Measurements from ENCODE around the gene KCNAB3. TPM values are rescaled to one million over a fixed set of nuclear protein-coding genes. Genes with fewer than 3 reads are reported as not detected.

KCNAB3 gene
- total RNA-seq, 2 experiments from 2014 or later = 5.9 to 6.7 TPM

DNA sequence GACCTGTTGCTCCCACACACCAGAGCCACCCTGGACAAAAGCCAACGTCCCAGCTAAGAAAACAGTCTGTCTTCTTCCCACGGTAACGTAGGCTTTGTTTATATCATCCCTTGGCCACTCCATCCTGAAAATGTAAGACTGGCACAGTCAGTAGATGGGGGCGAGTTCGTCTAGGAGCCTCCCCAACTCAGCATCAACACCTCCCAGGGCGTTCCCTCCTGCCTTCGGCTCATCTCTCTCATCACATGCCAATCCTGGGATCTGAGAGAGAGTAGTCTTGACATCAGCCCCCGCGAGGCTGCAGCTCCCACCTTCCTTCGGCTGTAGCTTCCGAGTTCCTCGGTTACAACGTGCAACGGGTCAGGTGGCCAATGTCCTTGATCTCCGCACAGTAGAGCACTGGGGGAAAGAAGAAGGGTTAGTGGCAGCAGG is 14.5 kb downstream of the KCNAB3 start:
- POLR2A ChIA-PET = interaction anchor here (1.2 to 2.5 kb wide), 5 partner anchors 14 to 159 kb away, joined by 3 to 15 read pairs (median 4); partner anchors contain the start of genes CNTROB, KCNAB3 and TRAPPC1

DNA sequence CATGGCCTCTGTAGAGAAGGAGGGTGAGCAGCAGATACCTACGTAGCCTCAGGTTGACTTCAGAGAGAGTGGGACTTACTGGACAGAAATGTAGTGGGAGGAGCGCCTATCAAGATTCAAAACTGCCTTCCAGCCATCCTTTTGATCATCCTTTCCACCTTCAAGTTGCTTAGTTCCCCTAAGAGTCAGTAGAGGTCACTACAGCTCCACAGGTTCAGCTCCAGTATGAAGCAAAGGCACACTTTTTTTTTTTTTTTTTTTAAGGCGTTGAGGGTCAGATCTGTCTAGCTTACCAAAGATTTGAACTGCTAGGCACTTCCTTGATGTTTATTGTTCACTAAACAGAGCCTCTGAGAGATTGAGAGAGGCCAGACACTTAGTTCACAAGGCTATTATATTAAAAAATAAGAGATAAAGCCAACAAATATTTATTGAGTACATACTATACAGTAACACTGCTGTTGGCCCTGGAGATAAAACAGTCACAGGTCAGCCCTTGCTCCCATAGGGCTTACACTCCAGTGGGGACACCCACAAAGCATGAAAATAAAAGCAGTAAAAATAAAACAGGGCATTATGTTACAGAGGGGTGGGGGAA is 16.6 kb downstream of the KCNAB3 start:
- CTCF ChIA-PET = interaction anchor here (0.6 to 2.8 kb wide), 23 partner anchors 13 to 169 kb away, joined by 3 to 39 read pairs (median 3); partner anchors contain the start of genes CYB5D1 and NAA38
- POLR2A ChIA-PET = interaction anchor here (0.6 to 0.9 kb wide), 3 partner anchors 16 to 77 kb away, joined by 3 to 4 read pairs (median 3); no protein-coding TSS in a partner anchor

More for the DNA sequence above, 14.5 kb downstream of the KCNAB3 start:
- CTCF ChIA-PET = interaction anchor here (0.5 to 3.5 kb wide), 12 partner anchors 11 to 224 kb away, joined by 3 to 34 read pairs (median 3); partner anchors contain the start of genes CNTROB and TRAPPC1

DNA sequence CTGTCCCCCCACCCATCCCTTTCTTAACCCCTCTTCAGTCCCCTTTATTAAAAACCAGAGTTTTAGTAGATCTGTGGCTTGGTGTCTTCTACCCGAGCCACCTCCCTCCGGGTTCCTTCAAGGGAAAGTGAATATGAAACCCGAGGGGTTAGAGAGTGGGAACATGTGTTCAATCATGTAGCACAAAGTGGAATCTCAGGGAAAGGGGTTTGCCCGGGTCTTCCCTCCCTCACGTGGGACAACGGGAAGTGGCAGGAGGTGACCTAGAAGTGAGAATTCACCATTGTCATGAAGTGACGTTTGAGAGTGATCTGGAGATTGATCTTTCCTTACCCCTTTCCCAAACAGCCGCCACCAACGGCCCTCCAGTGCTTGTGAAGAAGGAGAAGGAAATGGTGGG is 18.5 kb downstream of the KCNAB3 start:
- POLR2A ChIA-PET = interaction anchor here (0.6 kb wide), 1 partner anchor 208 kb away, joined by 4 read pairs; no protein-coding TSS in a partner anchor
- CTCF ChIA-PET = interaction anchor here (1.0 to 1.3 kb wide), 2 partner anchors 77 to 79 kb away, joined by 3 to 4 read pairs; no protein-coding TSS in a partner anchor

DNA sequence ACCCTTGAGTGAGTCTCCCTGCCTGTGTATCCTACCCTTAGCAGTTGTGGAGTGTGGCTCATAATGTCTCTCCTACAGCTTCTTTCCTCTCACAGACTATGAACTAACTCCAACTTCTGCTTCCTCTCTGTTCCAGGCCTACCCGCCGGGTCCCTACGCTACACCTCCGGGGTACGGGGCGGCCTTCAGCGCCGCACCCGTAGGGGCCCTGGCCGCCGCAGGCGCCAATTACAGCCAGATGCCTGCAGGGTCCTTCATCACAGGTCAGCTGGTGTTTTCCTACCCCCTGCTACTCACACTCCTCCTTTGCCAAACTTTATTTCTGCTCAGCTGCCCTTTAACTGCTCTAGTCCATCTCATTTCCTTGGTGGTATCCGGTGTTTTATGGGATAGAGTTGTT is 18.9 kb downstream of the KCNAB3 start:
- CTCF ChIA-PET = interaction anchor here (1.0 to 1.3 kb wide), 2 partner anchors 78 to 79 kb away, joined by 3 to 4 read pairs; no protein-coding TSS in a partner anchor
- POLR2A ChIA-PET = no interaction called here

DNA sequence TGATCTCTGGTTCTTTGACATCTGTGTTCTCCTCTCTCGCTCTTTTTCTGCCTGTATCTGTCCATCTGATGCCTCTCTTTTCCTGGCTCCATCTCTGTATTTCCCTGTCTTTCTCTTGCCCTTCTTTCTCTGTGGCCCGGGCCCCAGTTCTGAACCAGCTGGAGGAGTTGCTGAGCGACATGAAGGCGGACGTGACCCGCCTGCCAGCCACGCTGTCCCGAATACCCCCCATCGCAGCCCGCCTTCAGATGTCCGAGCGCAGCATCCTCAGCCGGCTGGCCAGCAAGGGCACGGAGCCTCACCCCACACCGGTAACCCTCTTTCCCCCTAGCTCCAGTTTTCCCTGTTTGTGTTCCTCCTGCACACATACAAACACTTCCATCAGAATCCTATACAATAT is 19.4 kb downstream of the KCNAB3 start:
- CTCF ChIA-PET = interaction anchor here (1.0 to 1.3 kb wide), 2 partner anchors 78 to 80 kb away, joined by 3 to 4 read pairs; no protein-coding TSS in a partner anchor
- POLR2A ChIA-PET = no interaction called here

DNA sequence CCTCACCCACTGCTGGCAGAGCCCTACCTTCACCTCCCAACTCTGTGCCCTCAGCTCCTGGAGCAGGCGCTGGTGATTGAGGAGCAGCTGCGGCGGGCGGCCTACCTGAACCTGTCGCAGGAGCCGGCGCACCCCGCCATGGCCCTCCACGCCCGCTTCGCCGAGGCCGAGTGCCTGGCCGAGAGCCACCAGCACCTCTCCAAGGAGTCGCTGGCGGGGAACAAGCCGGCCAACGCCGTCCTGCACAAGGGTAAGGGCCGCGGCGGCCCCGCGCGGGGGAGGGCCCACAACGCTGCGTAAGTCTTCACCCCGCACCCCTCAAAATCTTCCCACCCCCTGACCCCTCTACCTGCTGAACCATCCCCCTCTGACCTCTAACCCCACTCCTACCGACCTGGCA is 20.6 kb downstream of the KCNAB3 start:
- ChIA-PET POLR2A (no interaction called here), CTCF (no interaction called here)

DNA sequence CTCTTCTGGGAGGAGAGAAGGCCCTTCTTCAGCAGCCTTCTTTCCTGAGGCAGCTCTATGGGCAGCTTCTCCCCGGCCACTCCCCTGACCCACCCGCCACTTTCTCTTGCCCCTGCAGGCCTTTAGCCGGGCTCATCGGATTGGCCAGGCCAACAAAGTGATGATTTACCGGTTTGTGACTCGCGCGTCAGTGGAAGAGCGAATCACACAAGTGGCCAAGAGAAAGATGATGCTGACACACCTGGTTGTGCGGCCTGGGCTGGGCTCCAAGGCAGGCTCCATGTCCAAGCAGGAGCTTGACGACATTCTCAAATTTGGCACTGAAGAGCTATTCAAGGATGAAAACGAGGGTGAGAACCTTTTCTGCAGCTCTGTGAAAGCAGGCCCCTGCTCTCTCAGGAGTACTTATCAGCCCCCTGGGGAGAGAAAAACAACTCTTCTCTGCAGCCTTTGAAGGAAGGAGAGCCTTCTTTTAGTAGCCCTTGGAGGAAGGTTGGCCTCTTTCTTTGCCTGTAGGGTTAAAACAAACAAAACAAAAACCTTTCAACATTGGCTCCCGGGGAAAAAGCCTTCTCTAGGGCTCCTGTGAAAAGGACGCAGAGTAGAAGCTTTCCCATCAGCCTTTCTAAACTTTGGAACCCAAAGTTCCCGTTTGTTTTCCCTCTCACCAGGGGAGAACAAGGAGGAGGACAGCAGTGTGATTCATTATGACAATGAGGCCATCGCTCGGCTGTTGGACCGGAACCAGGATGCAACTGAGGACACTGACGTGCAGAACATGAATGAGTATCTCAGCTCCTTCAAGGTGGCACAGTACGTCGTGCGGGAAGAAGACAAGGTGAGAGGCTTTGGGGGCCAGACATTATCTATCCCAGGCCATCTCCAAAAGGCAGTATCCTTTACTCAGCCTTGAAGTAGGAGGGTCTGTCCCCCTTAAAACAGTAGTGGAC is 26.2 kb downstream of the KCNAB3 start:
- ChIA-PET CTCF (no interaction called here), POLR2A (no interaction called here)

DNA sequence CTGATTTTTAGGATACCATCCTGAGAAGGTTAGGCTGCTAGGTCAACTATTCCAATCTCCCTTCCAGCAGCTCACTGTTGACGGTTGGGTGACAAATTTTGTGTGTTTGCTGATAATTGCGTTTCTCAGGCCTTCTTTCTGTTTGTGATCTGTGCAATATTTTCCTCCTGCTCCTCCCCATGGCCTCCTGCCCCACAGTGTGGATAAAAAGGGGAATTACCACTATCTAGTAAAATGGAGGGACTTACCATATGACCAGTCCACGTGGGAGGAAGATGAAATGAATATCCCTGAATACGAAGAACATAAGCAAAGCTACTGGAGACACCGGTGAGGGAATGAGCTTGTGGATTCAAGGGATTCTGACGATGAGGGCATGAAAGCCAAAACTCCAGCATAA is 31.9 kb downstream of the KCNAB3 start:
- ChIA-PET CTCF (interaction anchor here (0.6 to 2.1 kb wide), 4 partner anchors 34 to 439 kb away, joined by 3 to 5 read pairs (median 4); partner anchors contain the start of genes CNTROB and TRAPPC1), POLR2A (interaction anchor here (0.5 kb wide), 1 partner anchor 15 kb away, joined by 3 read pairs; no protein-coding TSS in a partner anchor)

DNA sequence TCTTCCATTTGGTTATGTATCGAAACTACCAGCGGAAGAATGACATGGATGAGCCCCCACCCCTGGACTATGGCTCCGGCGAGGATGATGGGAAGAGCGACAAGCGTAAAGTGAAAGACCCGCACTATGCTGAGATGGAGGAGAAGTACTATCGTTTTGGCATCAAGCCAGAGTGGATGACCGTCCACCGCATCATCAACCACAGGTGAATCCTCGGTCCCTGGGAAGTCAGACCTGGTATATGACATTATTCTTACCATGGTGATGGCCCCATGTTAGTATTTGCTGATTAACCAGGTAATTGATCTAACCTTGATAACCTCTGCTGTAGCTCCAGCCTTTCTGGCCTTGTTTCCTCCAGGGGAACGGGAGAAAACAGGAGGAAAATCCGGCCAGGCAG is 32.6 kb downstream of the KCNAB3 start:
- CTCF ChIA-PET = interaction anchor here (1.7 to 2.1 kb wide), 2 partner anchors 62 to 93 kb away, joined by 4 to 5 read pairs; no protein-coding TSS in a partner anchor
- POLR2A ChIA-PET = interaction anchor here (0.5 to 1.0 kb wide), 2 partner anchors 10 to 16 kb away, joined by 3 read pairs; no protein-coding TSS in a partner anchor

DNA sequence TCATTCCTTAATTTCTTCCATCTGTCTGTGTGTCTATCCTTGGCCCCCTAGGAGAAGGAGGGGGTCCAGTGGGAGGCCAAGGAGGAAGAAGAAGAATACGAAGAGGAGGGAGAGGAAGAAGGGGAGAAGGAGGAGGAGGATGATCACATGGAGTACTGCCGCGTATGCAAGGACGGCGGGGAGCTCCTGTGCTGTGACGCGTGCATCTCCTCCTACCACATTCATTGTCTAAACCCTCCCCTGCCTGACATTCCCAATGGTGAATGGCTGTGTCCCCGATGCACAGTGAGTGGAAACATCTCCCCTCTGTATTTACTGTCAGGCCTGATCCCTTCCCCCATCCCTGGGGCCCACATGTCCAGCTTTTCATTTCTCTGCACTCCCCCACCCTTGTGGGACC is 34.8 kb downstream of the KCNAB3 start:
- POLR2A ChIA-PET = no interaction called here

DNA sequence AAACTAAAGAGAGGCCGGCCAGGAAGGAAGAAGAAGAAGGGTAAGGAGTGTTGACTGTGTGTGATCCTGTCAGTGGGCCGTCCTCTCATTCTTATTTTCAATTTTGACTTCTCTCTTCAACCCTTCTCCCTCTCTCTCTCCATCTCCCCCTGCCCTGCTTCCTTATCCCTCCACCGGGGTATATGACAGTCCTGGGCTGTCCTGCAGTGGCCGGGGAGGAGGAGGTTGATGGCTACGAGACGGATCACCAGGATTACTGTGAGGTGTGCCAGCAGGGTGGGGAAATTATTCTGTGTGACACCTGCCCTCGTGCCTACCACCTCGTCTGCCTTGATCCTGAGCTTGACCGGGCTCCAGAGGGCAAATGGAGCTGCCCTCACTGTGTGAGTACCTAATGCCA is 35.4 kb downstream of the KCNAB3 start:
- POLR2A ChIA-PET = no interaction called here

More for the DNA sequence above, 34.8 kb downstream of the KCNAB3 start:
- CTCF ChIA-PET = interaction anchor here (0.6 kb wide), 2 partner anchors 18 to 171 kb away, joined by 3 to 5 read pairs; no protein-coding TSS in a partner anchor

DNA sequence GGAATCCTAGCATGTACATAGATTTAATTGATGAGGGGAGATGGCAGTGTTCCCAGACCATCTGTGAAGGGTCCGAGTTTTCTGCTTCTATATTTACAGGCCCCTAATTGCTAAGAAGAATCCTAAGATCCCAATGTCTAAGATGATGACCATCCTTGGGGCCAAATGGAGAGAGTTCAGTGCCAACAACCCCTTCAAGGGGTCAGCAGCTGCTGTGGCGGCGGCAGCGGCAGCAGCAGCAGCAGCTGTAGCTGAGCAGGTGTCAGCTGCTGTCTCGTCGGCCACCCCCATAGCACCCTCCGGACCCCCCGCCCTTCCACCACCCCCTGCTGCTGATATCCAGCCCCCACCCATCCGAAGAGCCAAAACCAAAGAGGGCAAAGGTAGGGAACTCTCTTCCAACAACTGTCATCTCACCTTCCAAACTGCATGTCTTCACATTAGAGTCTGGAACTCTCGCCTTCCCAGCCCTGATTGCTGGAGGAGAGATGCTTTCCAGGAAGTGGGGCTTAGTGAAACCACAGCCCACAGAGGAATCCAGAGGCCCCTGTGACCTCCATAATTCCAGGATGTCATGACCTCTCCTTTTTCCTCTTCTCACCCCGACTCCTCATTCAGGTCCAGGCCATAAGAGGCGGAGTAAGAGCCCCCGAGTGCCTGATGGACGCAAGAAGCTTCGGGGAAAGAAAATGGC is 36.3 kb downstream of the KCNAB3 start:
- ChIA-PET CTCF (interaction anchor here (0.5 kb wide), 1 partner anchor 147 kb away, joined by 3 read pairs; no protein-coding TSS in a partner anchor), POLR2A (no interaction called here)

More for the DNA sequence above, 35.4 kb downstream of the KCNAB3 start:
- CTCF ChIA-PET = no interaction called here

DNA sequence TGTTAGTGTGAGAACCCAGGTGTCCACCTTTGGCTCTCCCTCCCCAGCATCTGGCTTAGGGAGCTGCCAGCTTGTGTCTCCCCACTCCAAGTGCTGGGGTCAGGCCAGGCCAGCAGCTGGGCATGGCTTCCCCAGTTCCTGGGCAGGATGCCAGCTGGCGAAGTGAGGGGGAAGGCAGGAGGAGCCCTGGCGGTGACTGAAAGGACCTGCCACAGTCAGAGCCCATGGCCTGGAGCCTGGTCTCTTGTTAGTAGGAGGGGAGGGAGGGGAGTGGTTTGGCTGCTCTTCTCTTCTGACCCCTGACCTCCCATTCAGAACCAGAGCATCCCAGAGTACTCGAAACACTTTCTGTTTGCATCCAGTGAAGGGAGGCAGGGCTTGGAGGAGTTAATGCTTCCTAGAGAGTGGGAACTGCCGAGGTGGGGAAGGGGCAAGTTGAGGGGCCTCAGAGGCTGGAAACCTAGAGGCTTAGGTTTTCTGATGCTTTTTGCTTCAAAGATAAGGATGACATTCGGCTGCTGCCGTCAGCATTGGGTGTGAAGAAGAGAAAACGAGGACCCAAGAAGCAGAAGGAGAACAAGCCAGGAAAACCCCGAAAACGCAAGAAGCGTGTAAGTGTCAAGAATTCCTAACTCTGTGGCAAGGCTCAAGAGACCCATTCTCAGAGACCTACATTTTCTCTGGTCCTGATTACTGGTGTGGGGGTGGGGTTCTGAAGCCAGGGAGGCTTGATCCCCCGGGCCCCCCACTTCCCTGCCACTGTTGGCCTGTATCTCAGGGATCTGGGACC is 40.3 kb downstream of the KCNAB3 start:
- ChIA-PET CTCF (no interaction called here), POLR2A (no interaction called here)

DNA sequence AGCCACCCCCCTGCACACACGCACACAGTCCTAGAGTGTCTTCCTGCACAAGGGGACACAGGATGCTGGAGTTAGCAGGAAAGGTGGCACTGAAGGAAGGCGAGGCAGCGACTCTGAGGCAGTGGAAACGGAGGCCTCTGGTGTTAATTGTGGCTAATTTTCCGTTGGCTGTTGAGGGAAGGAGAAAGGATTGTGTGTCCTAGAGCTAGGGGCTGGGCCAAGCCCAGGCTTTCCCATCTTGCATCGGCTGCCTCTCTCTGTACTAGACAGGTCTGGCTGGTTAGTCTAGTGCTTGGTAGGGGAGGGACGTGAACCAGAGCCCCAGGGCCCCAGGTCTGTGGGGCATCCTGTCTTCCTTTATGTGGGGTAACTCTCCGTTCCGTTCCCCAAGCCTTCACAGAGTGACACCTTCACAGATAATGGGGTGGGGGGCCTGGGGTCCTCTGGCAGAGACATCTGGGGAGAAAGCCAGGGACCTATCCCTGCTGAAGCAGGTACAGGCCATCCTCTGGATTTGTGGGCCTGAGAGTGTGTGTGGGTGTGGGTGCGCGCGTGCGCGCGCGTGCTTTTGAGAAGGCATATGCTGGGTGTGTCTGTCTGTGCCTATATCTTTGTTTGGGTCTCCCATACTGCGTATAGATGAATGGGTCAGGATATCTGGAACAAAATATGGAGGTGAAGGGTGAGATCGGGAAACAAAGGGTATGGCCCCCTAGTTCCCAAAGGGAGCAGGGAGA is 41.3 kb downstream of the KCNAB3 start, which contains the start of gene CHD3:
Gene CHD3 (plus strand): TSS at position 606 of the 737 bp plus-strand sequence. CDS start 212 bp downstream, outside the sequence.
- ChIA-PET CTCF (interaction anchor here (0.9 kb wide), 1 partner anchor 53 kb away, joined by 3 read pairs; no protein-coding TSS in a partner anchor), POLR2A (no interaction called here)

DNA sequence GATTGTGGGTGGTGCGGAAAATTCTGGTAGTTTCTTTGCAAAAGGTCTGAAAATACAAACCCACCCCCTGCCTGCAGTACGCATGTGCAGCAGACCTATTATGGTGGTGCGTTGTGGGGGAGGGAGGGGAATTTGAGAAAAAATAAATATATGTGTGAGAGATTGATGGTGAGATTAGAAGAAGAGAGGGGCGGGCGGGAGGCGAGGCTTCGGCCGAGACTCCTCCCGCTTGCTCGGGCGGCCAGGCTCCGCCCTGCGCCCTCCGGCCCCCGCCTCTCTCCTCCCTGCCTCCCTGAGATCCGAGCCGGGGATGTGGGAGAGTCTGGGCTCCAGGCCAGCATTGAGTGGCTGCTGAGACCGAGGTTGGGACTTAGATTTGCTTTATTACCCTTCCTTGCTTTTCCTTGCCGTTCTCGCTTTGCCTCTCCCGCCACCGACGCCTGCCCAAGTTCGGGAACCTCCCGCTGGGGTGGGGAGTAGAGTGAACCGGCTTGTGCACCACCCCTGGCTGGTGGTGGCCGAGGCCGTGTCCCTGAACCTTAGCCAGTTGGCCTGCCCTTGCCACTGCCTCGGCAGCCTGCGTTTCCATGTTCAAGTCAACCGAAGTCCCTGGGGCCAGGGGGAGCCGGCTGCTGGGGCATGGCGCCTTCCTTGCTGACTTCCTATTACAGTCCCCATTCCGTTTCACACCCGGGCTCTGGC is 42.0 kb downstream of the KCNAB3 start:
- CTCF ChIA-PET = no interaction called here
- POLR2A ChIA-PET = no interaction called here

DNA sequence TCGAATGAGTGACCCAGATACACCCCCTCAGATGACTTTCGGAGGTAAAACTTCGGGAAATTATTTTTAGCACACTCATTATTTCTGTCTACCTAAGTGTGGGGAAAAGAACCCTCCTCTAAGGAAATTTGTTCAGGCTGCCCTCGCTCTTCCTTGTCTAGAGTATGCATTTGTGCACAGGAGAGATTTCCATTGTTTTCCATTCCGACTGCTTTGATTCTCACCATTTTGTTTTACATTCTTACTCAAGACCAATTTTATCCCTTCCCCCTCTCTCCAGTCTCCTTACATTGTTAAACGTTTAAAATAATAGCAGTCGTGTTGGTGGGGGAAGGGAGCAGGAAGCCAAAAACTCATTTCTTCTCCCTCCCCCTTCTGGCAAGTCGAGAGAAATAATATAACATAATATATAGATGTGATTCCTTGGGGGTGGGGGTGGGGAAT is 42.6 kb downstream of the KCNAB3 start:
- CTCF ChIA-PET = interaction anchor here (2.2 kb wide), 1 partner anchor 30 kb away, joined by 8 read pairs; the partner anchor contains the start of genes CYB5D1 and NAA38

More for the DNA sequence above, 42.6 kb downstream of the KCNAB3 start:
- POLR2A ChIA-PET = no interaction called here
